DND-41 (cell line): ENCODE data around the gene ZCWPW2.

ENCODE experiments used
- ATAC-seq: fragments of 200-7000 bp; cut with Tn5 transposase; 3 replicates; pipeline ENCODE4 v1.9.1; 2021; ENCODE audit warnings: low read depth; ENCODE audit not compliant: insufficient read depth
- DNase-seq: peaks from one replicate; pipeline ENCODE4 v3.0.0-alpha.2; 2020
- H2AFZ ChIP-seq: 2 replicates; pipeline ENCODE4 v1.6.0; 2012; ENCODE audit warnings: low read depth, low read length
- H3K27ac ChIP-seq: 2 replicates; pipeline ENCODE4 v1.5.1; 2012; ENCODE audit warnings: low read length, inconsistent platforms
- H3K27me3 ChIP-seq: fragments of 200-600 bp; sonication (generic); 2 replicates; pipeline ENCODE4 v1.6.0; 2012; ENCODE audit warnings: low read length, mild to moderate bottlenecking, inconsistent platforms; ENCODE audit not compliant: insufficient read depth, poor library complexity
- H3K36me3 ChIP-seq: 2 replicates; pipeline ENCODE4 v1.5.1; 2012; ENCODE audit warnings: low read length, inconsistent platforms; ENCODE audit not compliant: insufficient read depth
- H3K4me1 ChIP-seq: 2 replicates; pipeline ENCODE4 v1.5.1; 2012; ENCODE audit warnings: mild to moderate bottlenecking, low read length; ENCODE audit not compliant: insufficient read depth
- H3K4me2 ChIP-seq: 2 replicates; pipeline ENCODE4 v1.6.0; 2012; ENCODE audit warnings: mild to moderate bottlenecking, moderate library complexity, low read length, inconsistent platforms; ENCODE audit not compliant: insufficient read depth
- H3K4me3 ChIP-seq, 2 experiments: fragments of 200-600 bp in 1 of 2; shearing (Covaris generic) in 1 of 2; 2 replicates each; pipeline ENCODE4 v1.5.1; 2012 to 2016; ENCODE audit warnings: inconsistent platforms in 2 of 2, low read length in 2 of 2, mild to moderate bottlenecking in 2 of 2, low read depth in 1 of 2, moderate library complexity in 1 of 2
- H3K79me2 ChIP-seq: 2 replicates; pipeline ENCODE4 v1.6.0; 2012; ENCODE audit warnings: low read length, inconsistent platforms; ENCODE audit not compliant: insufficient read depth
- H3K9ac ChIP-seq: 2 replicates; pipeline ENCODE4 v1.6.0; 2012; ENCODE audit warnings: low read depth, mild to moderate bottlenecking, inconsistent platforms, low read length, moderate library complexity
- H3K9me3 ChIP-seq: 2 replicates; pipeline ENCODE4 v1.5.1; 2012; ENCODE audit warnings: low read length, moderate library complexity, mild to moderate bottlenecking, inconsistent platforms; ENCODE audit not compliant: insufficient read depth, severe bottlenecking
- H4K20me1 ChIP-seq: 2 replicates; pipeline ENCODE4 v1.6.0; 2012; ENCODE audit warnings: low read length; ENCODE audit not compliant: insufficient read depth
- EZH2 ChIP-seq: IDR thresholded peaks from 3 replicates; pipeline ENCODE4 v1.6.1; 2012; ENCODE audit warnings: borderline replicate concordance, low read depth, mild to moderate bottlenecking, moderate library complexity, low read length, inconsistent platforms; ENCODE audit not compliant: severe bottlenecking
- TF ChIP-seq, protein P1 (sequence below): IDR thresholded peaks from 2 replicates; pipeline ENCODE4 v1.5.1; 2012; ENCODE audit warnings: borderline replicate concordance, low read length, moderate library complexity, mild to moderate bottlenecking; ENCODE audit not compliant: poor library complexity, severe bottlenecking; ENCODE audit errors: extremely low read depth

The ZCWPW2 gene

DNA sequence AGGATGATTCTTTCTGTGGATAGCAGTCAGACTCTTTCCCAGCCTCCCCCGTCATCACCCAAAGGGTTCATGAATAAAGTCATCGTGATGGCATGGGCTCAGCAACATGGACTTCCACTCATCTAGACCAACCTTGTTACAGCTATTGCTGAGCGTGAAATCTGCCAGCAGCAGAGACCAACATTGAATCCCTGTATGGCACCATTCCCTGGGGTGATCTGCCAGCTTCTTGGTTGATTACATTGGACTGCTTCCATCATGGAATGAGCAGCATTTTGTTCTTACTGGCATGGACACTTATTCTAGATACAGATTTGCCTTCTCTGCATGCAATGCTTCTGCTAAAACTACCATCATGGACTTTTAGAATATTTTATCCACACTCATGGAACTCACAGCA lies 195.7 kb downstream of the ZCWPW2 start:
- no peaks in the 10 kb centered on the region for H3K9me3 ChIP-seq
- H3K4me2 ChIP-seq: no peak overlapping the region
- no peaks in the 10 kb centered on the region for H3K27me3 ChIP-seq
- H3K36me3 ChIP-seq: no peaks in the 10 kb centered on the region
- no peaks in the 10 kb centered on the region for H4K20me1 ChIP-seq
- no peaks in the 10 kb centered on the region for H3K4me1 ChIP-seq
- H3K27ac ChIP-seq: no peak overlapping the region
- DNase-seq (no peak), ATAC-seq (no peak)
- H3K79me2 ChIP-seq: no peaks in the 10 kb centered on the region
- TF ChIP-seq EZH2: no peak
- TF ChIP-seq, protein P1, sequence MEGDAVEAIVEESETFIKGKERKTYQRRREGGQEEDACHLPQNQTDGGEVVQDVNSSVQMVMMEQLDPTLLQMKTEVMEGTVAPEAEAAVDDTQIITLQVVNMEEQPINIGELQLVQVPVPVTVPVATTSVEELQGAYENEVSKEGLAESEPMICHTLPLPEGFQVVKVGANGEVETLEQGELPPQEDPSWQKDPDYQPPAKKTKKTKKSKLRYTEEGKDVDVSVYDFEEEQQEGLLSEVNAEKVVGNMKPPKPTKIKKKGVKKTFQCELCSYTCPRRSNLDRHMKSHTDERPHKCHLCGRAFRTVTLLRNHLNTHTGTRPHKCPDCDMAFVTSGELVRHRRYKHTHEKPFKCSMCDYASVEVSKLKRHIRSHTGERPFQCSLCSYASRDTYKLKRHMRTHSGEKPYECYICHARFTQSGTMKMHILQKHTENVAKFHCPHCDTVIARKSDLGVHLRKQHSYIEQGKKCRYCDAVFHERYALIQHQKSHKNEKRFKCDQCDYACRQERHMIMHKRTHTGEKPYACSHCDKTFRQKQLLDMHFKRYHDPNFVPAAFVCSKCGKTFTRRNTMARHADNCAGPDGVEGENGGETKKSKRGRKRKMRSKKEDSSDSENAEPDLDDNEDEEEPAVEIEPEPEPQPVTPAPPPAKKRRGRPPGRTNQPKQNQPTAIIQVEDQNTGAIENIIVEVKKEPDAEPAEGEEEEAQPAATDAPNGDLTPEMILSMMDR: no peak
- H2AFZ ChIP-seq: no peak overlapping the region
- H3K9ac ChIP-seq: no peak overlapping the region
- no peak overlapping the region for H3K4me3 ChIP-seq

DNA sequence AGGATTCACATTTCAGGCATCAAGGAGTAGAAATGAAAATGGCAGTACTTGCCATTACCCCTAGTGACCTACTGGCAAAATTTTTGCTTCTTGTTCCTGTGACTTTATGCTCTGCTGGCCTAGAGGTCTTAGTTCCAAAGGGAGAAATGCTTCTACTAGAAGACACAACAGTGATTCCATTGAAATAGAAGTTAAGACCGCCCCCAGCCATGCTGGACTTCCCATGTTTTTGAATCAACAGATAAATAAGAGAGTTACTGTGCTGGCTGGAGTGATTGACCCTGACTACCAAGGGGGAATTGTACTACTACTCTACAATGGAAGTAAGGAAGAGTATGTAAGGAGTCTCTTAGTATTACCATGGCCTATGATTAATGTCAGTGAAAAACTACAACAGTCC lies 196.3 kb downstream of the ZCWPW2 start:
- Histone ChIP-seq H2AFZ (no peak overlapping the region), H3K36me3 (no peaks in the 10 kb centered on the region), H3K9ac (no peak overlapping the region), H3K4me3 (no peak overlapping the region), H3K9me3 (no peaks in the 10 kb centered on the region), H4K20me1 (no peaks in the 10 kb centered on the region), H3K4me1 (no peaks in the 10 kb centered on the region), H3K27me3 (no peaks in the 10 kb centered on the region), H3K27ac (no peak overlapping the region), H3K79me2 (no peaks in the 10 kb centered on the region), H3K4me2 (no peak overlapping the region)
- DNase-seq (no peak), ATAC-seq (no peak)
- no peak for TF ChIP-seq EZH2
- TF ChIP-seq, protein P1: no peak

DNA sequence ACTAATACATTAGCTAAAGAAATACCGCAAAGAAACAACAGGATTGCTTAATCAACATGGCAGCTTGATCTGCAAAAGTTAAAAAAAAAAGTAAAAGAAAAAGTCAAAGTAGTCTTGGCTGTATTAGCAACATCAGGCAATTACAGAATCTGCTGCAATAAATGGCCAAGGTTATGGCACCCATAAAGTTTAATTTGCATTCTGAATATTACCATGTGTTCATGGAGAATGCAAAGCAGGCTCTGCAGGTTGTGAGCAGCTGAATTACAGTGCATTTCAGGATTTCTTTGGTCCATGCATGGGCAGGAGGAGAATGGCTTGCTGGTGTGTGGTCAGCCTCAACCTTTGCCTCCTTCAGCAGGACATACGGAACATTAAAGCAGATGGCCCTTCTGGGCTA lies 199.2 kb downstream of the ZCWPW2 start:
- Histone ChIP-seq H3K4me1 (no peaks in the 10 kb centered on the region), H3K36me3 (no peaks in the 10 kb centered on the region), H3K27ac (no peak overlapping the region), H3K4me3 (no peak overlapping the region), H4K20me1 (no peaks in the 10 kb centered on the region), H3K4me2 (no peak overlapping the region), H3K79me2 (no peaks in the 10 kb centered on the region), H3K27me3 (no peaks in the 10 kb centered on the region), H2AFZ (no peak overlapping the region), H3K9ac (no peak overlapping the region), H3K9me3 (no peaks in the 10 kb centered on the region)
- DNase-seq (no peak), ATAC-seq (no peak)
- TF ChIP-seq EZH2: no peak
- TF ChIP-seq, protein P1: no peak

DNA sequence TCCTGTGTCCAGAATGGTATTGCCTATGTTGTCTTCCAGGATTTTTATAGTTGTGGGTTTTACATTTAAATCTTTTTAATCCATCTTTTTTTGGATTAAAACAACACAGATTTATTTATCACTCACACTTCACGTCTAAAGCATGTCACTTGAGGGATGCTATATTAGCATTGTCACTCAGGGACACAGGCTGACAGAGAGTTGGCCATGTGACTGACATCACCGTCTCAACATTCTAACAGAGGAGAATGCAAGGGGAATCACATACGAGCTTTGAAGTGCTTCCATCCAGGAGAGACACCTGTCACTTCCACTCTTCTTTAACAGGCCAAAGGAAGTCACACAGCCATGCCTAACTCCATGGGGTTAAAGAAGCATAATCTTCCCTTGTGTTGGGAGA lies 204.7 kb downstream of the ZCWPW2 start:
- H3K9me3 ChIP-seq: no peaks in the 10 kb centered on the region
- no peaks in the 10 kb centered on the region for H3K36me3 ChIP-seq
- no peaks in the 10 kb centered on the region for H4K20me1 ChIP-seq
- TF ChIP-seq, protein P1: no peak
- no peak for TF ChIP-seq EZH2
- ATAC-seq (no peak), DNase-seq (no peak)
- H3K27me3 ChIP-seq: no peaks in the 10 kb centered on the region
- H2AFZ ChIP-seq: no peak overlapping the region
- H3K4me1 ChIP-seq: no peaks in the 10 kb centered on the region
- no peak overlapping the region for H3K27ac ChIP-seq
- H3K4me2 ChIP-seq: no peak overlapping the region
- H3K79me2 ChIP-seq: no peaks in the 10 kb centered on the region
- no peak overlapping the region for H3K9ac ChIP-seq
- no peak overlapping the region for H3K4me3 ChIP-seq
